Lower lobe of right lung (tissue), 2 donors: Measurements from ENCODE around the gene PCCA. TPM values are rescaled to one million over a fixed set of nuclear protein-coding genes. Genes with fewer than 3 reads are reported as not detected.

ENCODE experiments used
- ATAC-seq, 2 donors: fragments of 200-7000 bp; cut with Tn5 transposase; one replicate each; pipeline ENCODE4 v1.9.1; 2020 to 2022; ENCODE audit warnings: mild to moderate bottlenecking in 2 of 2, moderate library complexity in 2 of 2
- DNase-seq: peaks from one replicate; pipeline ENCODE4 v3.0.0-alpha.2; 2020
- H3K27ac ChIP-seq: fragments of 200-600 bp; one replicate; pipeline ENCODE4 v1.8.0; 2022
- H3K27me3 ChIP-seq: fragments of 200-600 bp; one replicate; pipeline ENCODE4 v1.8.0; 2022; ENCODE audit warnings: low read depth
- H3K36me3 ChIP-seq: fragments of 200-600 bp; one replicate; pipeline ENCODE4 v1.8.0; 2022; ENCODE audit warnings: mild to moderate bottlenecking
- H3K4me1 ChIP-seq: fragments of 200-600 bp; one replicate; pipeline ENCODE4 v1.8.0; 2022
- H3K4me3 ChIP-seq: fragments of 200-600 bp; one replicate; pipeline ENCODE4 v1.8.0; 2022; ENCODE audit warnings: mild to moderate bottlenecking
- H3K9me3 ChIP-seq: fragments of 200-600 bp; one replicate; pipeline ENCODE4 v1.8.0; 2022
- intact Hi-C: fragments of 100-400 bp; cut with DNase I; formaldehyde crosslinking; loops from one replicate; pipeline ENCODE4 v1.11.0; 2022
- total RNA-seq: library from RNA; stranded (reverse); fragmentation: NEBNext Ultra II Directional; extraction: Animal tissue kit (Norgen Biotek cat#: 25700); gene quantifications from one replicate; pipeline ENCODE4 v1.2.1, GENCODE V29; 2021
- TF ChIP-seq, protein P1 (sequence below): fragments of 200-600 bp; IDR thresholded peaks from one replicate; pipeline ENCODE4 v1.8.0; 2022; ENCODE audit warnings: antibody characterized with exemption, mild to moderate bottlenecking
- donor health status: DM: no; HTN: yes; CAD: no; lungs with severe emphysema.

PCCA gene
- total RNA-seq, 1 donor from 2014 or later = 37.8 TPM

DNA sequence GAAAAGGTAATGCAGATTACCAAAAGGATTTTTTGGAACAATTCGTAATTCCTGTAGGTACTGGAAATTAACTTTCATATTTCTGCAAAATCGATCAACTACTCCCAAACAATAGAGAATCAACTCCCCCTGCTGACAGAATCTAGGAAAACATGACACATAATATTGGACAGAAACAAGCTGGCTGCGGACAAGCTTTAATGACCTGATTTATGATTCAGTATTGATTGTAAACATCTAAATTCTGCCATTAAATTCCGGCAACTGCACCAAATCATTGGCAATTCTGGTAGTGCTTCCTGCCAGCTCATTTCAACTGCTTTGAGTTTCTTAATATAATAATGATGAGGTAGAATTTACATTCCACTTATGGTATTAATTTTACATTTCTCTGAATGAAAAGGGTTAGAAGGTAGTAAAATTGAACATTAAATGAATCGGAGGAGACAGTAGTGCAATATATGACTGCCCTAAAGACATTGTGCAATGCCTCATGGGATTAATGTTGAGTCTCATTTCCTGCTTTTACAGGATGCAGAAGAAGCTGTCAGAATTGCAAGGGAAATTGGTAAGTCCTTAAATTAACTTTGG, 146.5 kb downstream of the PCCA start:
- Histone ChIP-seq H3K36me3 (no peaks in the 10 kb centered on the region), H3K4me3 (no peak overlapping the region), H3K4me1 (peaks cover 17% of the 10 kb centered on the region), H3K9me3 (no peaks in the 10 kb centered on the region), H3K27me3 (no peaks in the 10 kb centered on the region), H3K27ac (no peak overlapping the region)
- ATAC-seq (no peak), DNase-seq (no peak)
- TF ChIP-seq, protein P1, sequence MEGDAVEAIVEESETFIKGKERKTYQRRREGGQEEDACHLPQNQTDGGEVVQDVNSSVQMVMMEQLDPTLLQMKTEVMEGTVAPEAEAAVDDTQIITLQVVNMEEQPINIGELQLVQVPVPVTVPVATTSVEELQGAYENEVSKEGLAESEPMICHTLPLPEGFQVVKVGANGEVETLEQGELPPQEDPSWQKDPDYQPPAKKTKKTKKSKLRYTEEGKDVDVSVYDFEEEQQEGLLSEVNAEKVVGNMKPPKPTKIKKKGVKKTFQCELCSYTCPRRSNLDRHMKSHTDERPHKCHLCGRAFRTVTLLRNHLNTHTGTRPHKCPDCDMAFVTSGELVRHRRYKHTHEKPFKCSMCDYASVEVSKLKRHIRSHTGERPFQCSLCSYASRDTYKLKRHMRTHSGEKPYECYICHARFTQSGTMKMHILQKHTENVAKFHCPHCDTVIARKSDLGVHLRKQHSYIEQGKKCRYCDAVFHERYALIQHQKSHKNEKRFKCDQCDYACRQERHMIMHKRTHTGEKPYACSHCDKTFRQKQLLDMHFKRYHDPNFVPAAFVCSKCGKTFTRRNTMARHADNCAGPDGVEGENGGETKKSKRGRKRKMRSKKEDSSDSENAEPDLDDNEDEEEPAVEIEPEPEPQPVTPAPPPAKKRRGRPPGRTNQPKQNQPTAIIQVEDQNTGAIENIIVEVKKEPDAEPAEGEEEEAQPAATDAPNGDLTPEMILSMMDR = peak; percentile 56
- intact Hi-C loops = loop anchor here (10.0 kb wide), 1 partner anchor 321 kb away; no protein-coding TSS in a partner anchor

- Histone ChIP-seq H3K4me3 (no peak overlapping the region), H3K27ac (no peak overlapping the region), H3K9me3 (no peaks in the 10 kb centered on the region), H3K4me1 (peaks cover 4% of the 10 kb centered on the region), H3K27me3 (no peaks in the 10 kb centered on the region), H3K36me3 (no peaks in the 10 kb centered on the region)
- no peak for DNase-seq
- ATAC-seq = no peak
- TF ChIP-seq, protein P1 = no peak
- intact Hi-C loops = no loop called here
These were observed 151.4 kb downstream of the PCCA start for GRCh38 chr13:100240109-100240779.

DNA sequence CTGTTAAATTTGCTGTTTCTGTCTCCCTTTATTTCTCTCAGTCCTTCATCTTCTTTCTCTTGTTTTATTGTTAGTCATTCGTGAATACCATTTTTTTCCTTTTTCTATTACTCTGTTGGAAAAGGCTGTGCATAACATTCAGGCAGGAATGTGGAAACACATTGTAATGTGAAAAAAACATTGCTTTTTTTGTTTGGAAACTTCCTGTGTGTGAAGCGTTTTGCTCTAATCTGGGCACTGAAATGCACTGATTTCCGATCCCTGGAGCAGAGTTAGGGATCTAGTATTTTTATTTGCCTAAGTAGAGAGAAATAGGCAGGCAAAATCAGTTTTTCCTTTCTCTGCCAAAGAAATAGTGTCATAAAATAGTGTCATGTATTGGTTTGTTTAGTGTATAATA, 155.5 kb downstream of the PCCA start:
- Histone ChIP-seq H3K27me3 (no peaks in the 10 kb centered on the region), H3K9me3 (peaks cover 15% of the 10 kb centered on the region), H3K36me3 (no peaks in the 10 kb centered on the region), H3K4me1 (no peaks in the 10 kb centered on the region), H3K4me3 (no peak overlapping the region), H3K27ac (no peak overlapping the region)
- ATAC-seq (no peak), DNase-seq (no peak)
- intact Hi-C loops = no loop called here
- TF ChIP-seq, protein P1 = no peak

DNA sequence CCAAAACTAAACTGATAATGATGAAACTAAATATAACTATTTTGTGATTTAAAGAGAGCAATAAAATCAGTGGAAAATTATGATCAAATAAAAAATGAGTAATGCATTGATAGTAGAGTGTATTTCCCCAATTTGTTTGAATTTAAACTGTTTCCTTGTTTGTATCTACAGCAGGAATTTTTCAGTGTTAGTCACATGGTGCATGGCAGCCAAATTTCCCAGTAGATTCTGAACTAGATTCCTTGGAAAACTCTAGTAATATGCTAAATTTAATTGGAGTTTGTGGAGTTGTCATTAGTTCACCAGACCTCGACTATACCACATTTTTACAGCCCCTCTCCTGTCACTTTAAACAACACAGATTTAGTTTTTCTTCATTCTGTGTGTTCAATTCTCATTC, 156.2 kb downstream of the PCCA start:
- H3K4me3 ChIP-seq = no peak overlapping the region
- intact Hi-C loops = no loop called here
- H3K4me1 ChIP-seq = no peaks in the 10 kb centered on the region
- TF ChIP-seq, protein P1 = no peak
- H3K27ac ChIP-seq = no peak overlapping the region
- no peak for DNase-seq
- H3K9me3 ChIP-seq = peaks cover 15% of the 10 kb centered on the region
- H3K36me3 ChIP-seq = no peaks in the 10 kb centered on the region
- no peak for ATAC-seq
- H3K27me3 ChIP-seq = no peaks in the 10 kb centered on the region

DNA sequence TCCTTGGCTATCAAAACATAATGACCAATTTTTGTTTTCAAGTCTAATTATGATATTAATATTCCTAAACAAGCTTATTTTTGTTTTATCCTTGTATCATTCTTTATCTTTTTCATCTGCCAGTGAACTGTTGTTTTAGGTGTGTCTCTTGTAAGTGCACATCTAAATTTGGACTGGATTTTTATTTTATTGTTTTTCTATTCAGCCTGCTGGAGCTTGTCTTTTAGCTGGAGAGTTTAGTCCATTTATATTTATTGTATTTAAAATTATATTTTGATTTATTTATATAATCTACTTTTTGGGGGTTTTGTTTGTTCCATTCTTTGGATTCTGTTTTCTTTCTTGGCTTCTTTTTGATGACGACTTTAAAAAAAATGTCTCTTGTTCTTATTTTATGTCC, 159.0 kb downstream of the PCCA start:
- H3K4me3 ChIP-seq = no peak overlapping the region
- DNase-seq (no peak), ATAC-seq (no peak)
- TF ChIP-seq, protein P1 = no peak
- H3K27ac ChIP-seq = no peak overlapping the region
- intact Hi-C loops = no loop called here
- no peaks in the 10 kb centered on the region for H3K36me3 ChIP-seq
- no peaks in the 10 kb centered on the region for H3K4me1 ChIP-seq
- H3K9me3 ChIP-seq = peaks cover 15% of the 10 kb centered on the region
- H3K27me3 ChIP-seq = no peaks in the 10 kb centered on the region
